Tongue (tissue), 2 donors: ENCODE data around the gene SSRP1. TPM values are rescaled to one million over a fixed set of nuclear protein-coding genes. Genes with fewer than 3 reads are reported as not detected.

Experiments
- DNase-seq: peaks from one replicate; pipeline ENCODE4 v3.0.0-alpha.2; 2015
- total RNA-seq: library from RNA; depleted of rRNA; stranded (reverse); fragments of >200 nt; gene quantifications from one replicate; pipeline ENCODE4 v1.2.3, GENCODE V29; 2014

Gene SSRP1
- total RNA-seq, 1 donor from 2014 or later: 66.2 TPM

GRCh38 chr11:57359396-57359795, 23.7 kb upstream of the SSRP1 start:
- no peak for DNase-seq

GRCh38 chr11:57358991-57359390, 23.3 kb upstream of the SSRP1 start:
- DNase-seq: no peak

GRCh38 chr11:57358543-57358961, 22.9 kb upstream of the SSRP1 start:
- DNase-seq: peak; percentile 36

- DNase-seq: peak; percentile 47
Observed at GRCh38 chr11:57357856-57358255, 22.2 kb upstream of the SSRP1 start.

- DNase-seq: no peak
Observed at GRCh38 chr11:57357310-57357709, 21.6 kb upstream of the SSRP1 start.

GRCh38 chr11:57356268-57356667, 20.6 kb upstream of the SSRP1 start:
- DNase-seq: no peak

- no peak for DNase-seq
Observed at GRCh38 chr11:57354699-57355098, 19.0 kb upstream of the SSRP1 start.

GRCh38 chr11:57353852-57354251, 18.2 kb upstream of the SSRP1 start:
- DNase-seq: no peak

GRCh38 chr11:57353446-57353845, 17.8 kb upstream of the SSRP1 start:
- no peak for DNase-seq

- DNase-seq: no peak
Observed at GRCh38 chr11:57353036-57353435, 17.3 kb upstream of the SSRP1 start.

GRCh38 chr11:57349491-57350274, 14.0 kb upstream of the SSRP1 start:
- DNase-seq: peak; percentile 71

- no peak for DNase-seq
Observed at GRCh38 chr11:57348636-57349313, 13.1 kb upstream of the SSRP1 start.

- no peak for DNase-seq
Observed at GRCh38 chr11:57348052-57348451, 12.4 kb upstream of the SSRP1 start.

GRCh38 chr11:57347336-57347735, 11.6 kb upstream of the SSRP1 start:
- DNase-seq: no peak

GRCh38 chr11:57345555-57346211, 10.0 kb upstream of the SSRP1 start:
- DNase-seq: peak; percentile 80

- no peak for DNase-seq
Observed at GRCh38 chr11:57344826-57345225, 9.1 kb upstream of the SSRP1 start.

- no peak for DNase-seq
Observed at GRCh38 chr11:57343825-57344224, 8.1 kb upstream of the SSRP1 start.

GRCh38 chr11:57342702-57343101, 7.0 kb upstream of the SSRP1 start:
- DNase-seq: no peak

GRCh38 chr11:57341250-57341808, 5.6 kb upstream of the SSRP1 start:
- DNase-seq: no peak

- no peak for DNase-seq
Observed at GRCh38 chr11:57340039-57340615, 4.4 kb upstream of the SSRP1 start.

GRCh38 chr11:57339328-57339727, 3.6 kb upstream of the SSRP1 start:
- no peak for DNase-seq

- peak; percentile 36 for DNase-seq
Observed at GRCh38 chr11:57338142-57338541, 2.5 kb upstream of the SSRP1 start, which contains the start of gene P2RX3. P2RX3 (plus strand) TSS chr11:57338352; CDS start chr11:57338551, 199 bp downstream.
